ENCODE measurements around the gene SINHCAF.

DNA sequence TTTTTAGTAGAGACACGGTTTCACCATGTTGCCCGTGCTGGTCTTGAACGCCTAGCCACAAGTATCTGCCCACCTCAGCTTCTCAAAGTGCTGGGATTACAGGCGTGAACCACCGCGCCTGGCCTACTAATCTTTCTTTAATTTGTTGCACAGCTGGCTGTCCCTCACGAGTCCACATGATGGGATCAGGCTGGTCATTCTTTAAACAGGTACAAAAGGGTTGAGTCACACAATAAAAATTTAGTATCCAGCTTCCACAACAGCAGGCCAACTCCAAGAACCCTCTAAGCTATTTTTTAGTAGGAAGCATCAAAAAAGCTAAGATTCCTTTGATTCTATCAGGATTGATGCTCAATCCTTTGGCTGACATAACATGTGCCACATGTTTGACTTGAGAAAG lies 17.8 kb downstream of the SINHCAF start:
- TF ChIP-seq POLR2A (IDR thresholded peaks at IDR 0.05) = no peak
- TF ChIP-seq CTCF (IDR thresholded peaks at IDR 0.05) = no peak
- no peak for TF ChIP-seq POLR2AphosphoS5 (IDR thresholded peaks at IDR 0.05)

Data from breast epithelium (tissue), 3 donors.